Measurements from ENCODE around the gene GIN1. TPM values are rescaled to one million over a fixed set of nuclear protein-coding genes. Genes with fewer than 3 reads are reported as not detected.
"Not testable (repeated sequence)": the region's sequence is repeated elsewhere in the genome, so short reads cannot be mapped to it uniquely, and the experiment has no call there.

The GIN1 gene
- total RNA-seq, 1 donor from 2014 or later, result 9.1 TPM

- ChIA-PET POLR2A (no interaction called here), CTCF (no interaction called here)
- DNase-seq (no peak), ATAC-seq (ENCODE audit: low read depth) (no peak)
- Mint-ChIP-seq H3K4me1 (no peaks in the 10 kb centered on the region), H3K27me3 (no peaks in the 10 kb centered on the region), H3K27ac (no peak overlapping the region), H3K4me3 (no peak overlapping the region), H3K36me3 (ENCODE audit: low read depth) (no peaks in the 10 kb centered on the region), H3K9me3 (no peaks in the 10 kb centered on the region)
- no peak for TF ChIP-seq CTCF (IDR thresholded peaks at IDR 0.05)
- intact Hi-C loops (cut with micrococcal nuclease), result no loop called here
Measured at GRCh38 chr5:103057208-103058130, 62.5 kb downstream of the GIN1 start.

- POLR2A ChIA-PET, result not testable (repeated sequence)
Measured at GRCh38 chr5:103046706-103047105, 73.2 kb downstream of the GIN1 start.

DNA sequence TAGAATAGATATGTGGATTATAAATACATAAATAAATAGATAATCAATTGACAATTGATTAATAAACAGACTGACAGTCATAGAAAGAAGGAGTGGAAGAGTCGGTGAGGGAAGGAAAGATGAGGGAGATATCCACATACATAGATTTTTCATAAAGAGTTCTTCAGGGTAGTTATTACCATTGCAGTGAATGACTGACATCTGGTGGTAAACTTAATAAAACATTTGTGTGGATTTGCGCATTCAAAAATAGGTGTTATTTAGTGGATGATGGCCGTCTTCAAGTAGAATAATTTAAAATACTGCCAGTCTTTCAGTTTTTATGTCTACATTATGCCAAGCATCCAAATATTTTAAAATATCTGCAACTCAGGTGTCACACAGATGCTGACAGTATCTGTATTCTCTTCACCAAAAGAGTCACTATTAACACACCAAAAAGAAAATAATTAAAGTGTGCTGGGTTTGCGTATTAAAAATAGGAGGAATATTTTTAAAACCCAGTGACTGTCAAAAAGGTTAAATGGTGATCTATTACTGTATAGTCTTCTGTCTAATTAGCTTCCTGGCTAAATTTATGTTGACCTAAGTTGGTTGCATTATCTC is 78.8 kb downstream of the GIN1 start:
- TF ChIP-seq CTCF (IDR thresholded peaks at IDR 0.05), result no peak
- H3K27me3 Mint-ChIP-seq, result no peaks in the 10 kb centered on the region
- POLR2A ChIA-PET, result no interaction called here
- no peak for DNase-seq
- no peak for ATAC-seq (ENCODE audit: low read depth)
- H3K9me3 Mint-ChIP-seq, result no peaks in the 10 kb centered on the region
- H3K27ac Mint-ChIP-seq, result no peak overlapping the region
- H3K4me3 Mint-ChIP-seq, result no peak overlapping the region
- no peaks in the 10 kb centered on the region for H3K36me3 Mint-ChIP-seq (ENCODE audit: low read depth)
- intact Hi-C loops (cut with micrococcal nuclease), result loop anchor here (1.0 kb wide), 4 partner anchors 98 to 505 kb away; no protein-coding TSS in a partner anchor
- CTCF ChIA-PET, result no interaction called here
- no peaks in the 10 kb centered on the region for H3K4me1 Mint-ChIP-seq

More at GRCh38 chr5:103046706-103047105, 73.2 kb downstream of the GIN1 start:
- H3K4me1 Mint-ChIP-seq; CTCF ChIA-PET; H3K4me3 Mint-ChIP-seq; H3K27me3 Mint-ChIP-seq; H3K36me3 Mint-ChIP-seq (ENCODE audit: low read depth); H3K9me3 Mint-ChIP-seq; H3K27ac Mint-ChIP-seq; intact Hi-C loops (cut with micrococcal nuclease); ATAC-seq (ENCODE audit: low read depth); DNase-seq: not testable (repeated sequence)

GRCh38 chr5:103037673-103038455 is 82.1 kb downstream of the GIN1 start:
- ChIA-PET POLR2A (no interaction called here), CTCF (no interaction called here)
- H3K36me3 Mint-ChIP-seq (ENCODE audit: low read depth), result no peaks in the 10 kb centered on the region
- H3K4me1 Mint-ChIP-seq, result no peaks in the 10 kb centered on the region
- no peak overlapping the region for H3K27ac Mint-ChIP-seq
- intact Hi-C loops (cut with micrococcal nuclease), result no loop called here
- ATAC-seq (ENCODE audit: low read depth), result no peak
- no peak for TF ChIP-seq CTCF (IDR thresholded peaks at IDR 0.05)
- DNase-seq, result no peak
- no peaks in the 10 kb centered on the region for H3K9me3 Mint-ChIP-seq
- H3K27me3 Mint-ChIP-seq, result no peaks in the 10 kb centered on the region
- H3K4me3 Mint-ChIP-seq, result no peak overlapping the region

DNA sequence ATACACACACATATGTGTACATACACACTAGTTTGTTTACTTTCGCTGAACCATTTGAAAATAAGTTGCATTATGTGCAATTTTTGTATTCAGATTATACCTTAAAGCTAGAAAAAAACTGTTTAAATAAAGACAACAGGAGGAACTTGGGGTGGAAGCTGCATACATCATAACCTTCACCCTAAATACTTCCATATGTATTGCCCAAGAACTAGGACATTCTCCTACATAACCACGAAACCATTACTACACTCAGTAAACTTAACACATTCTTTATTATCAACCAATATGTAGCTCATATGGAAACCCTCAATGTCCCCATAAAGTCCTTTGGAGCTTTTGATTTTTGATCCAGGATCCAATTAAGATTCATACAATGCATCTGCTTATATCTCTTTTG is 83.3 kb downstream of the GIN1 start:
- Mint-ChIP-seq H3K4me3 (no peak overlapping the region), H3K9me3 (no peaks in the 10 kb centered on the region), H3K27me3 (no peaks in the 10 kb centered on the region), H3K4me1 (no peaks in the 10 kb centered on the region), H3K27ac (no peak overlapping the region), H3K36me3 (ENCODE audit: low read depth) (no peaks in the 10 kb centered on the region)
- DNase-seq, result no peak
- TF ChIP-seq CTCF (IDR thresholded peaks at IDR 0.05), result no peak
- POLR2A ChIA-PET, result no interaction called here
- no peak for ATAC-seq (ENCODE audit: low read depth)
- CTCF ChIA-PET, result no interaction called here
- intact Hi-C loops (cut with micrococcal nuclease), result no loop called here

Other genes starting within 250 kb of the GIN1 start
- gene PPIP5K2, start 163 bp upstream of the GIN1 start, total RNA-seq, result 60.7 and 76.1 TPM in 2 replicates
- 3.9 and 5.1 TPM in 2 replicates for gene MACIR, start 138.6 kb upstream of the GIN1 start, total RNA-seq